K562 (cell line): ENCODE measurements around the gene ZNF597. TPM values are rescaled to one million over a fixed set of nuclear protein-coding genes. Genes with fewer than 3 reads are reported as not detected.

ENCODE experiments used
- ATAC-seq: fragments of 200-7000 bp; cut with Tn5 transposase; 3 replicates; pipeline ENCODE4 v1.9.1; 2020; ENCODE audit warnings: moderate library complexity
- BruUV-seq: library from RNA; stranded (reverse); fragments of 400-500 nt; replicated peaks from 2 replicates; lab custom pipeline; 2021; lab: Mats Ljungman, UMichigan
- CTCF ChIA-PET: fragments of 300-600 bp; formaldehyde crosslinking; extraction: SDS; loops from one replicate; lab custom pipeline; 2021; ENCODE audit warnings: low intra/inter-chr PET ratio; lab: Yijun Ruan, JAX
- POLR2A ChIA-PET: fragments of 300-600, 350-650 bp; sonication (Branson Sonifier 250); formaldehyde crosslinking; extraction: SDS; loops from one replicate; lab custom pipeline; 2021; ENCODE audit warnings: antibody characterized with exemption, inconsistent platforms; lab: Yijun Ruan, JAX
- DNase-seq, 4 experiments: peaks; one replicate each; pipeline versions ENCODE4 v3.0.0 to v3.0.0-alpha.2; 2011 to 2018; ENCODE audit warnings: low spot score in 3 of 4, mixed read lengths in 3 of 4; ENCODE audit errors: extremely low read depth in 1 of 4
- FAIRE-seq: peaks from 2 replicates; lab custom pipeline; 2011; peaks lifted over from hg19 to GRCh38; lab: Jason Lieb, UNC
- H2AFZ ChIP-seq: 2 replicates; pipeline ENCODE4 v1.6.0; 2011; ENCODE audit warnings: low read depth, low read length, control low read depth, inconsistent platforms
- H3K27ac ChIP-seq: fragments of 200-600 bp; 3 replicates; pipeline ENCODE4 v1.8.0; 2011; ENCODE audit warnings: low read depth, mild to moderate bottlenecking, control low read depth, inconsistent platforms, low read length, moderate library complexity, mixed read lengths; ENCODE audit errors: extremely low read depth
- H3K27me3 ChIP-seq, 2 experiments: fragments of 300-600 bp in 1 of 2; 2 replicates in 1 of 2; 3 replicates in 1 of 2; pipeline versions ENCODE4 v1.6.0 to v1.8.0; 2011; ENCODE audit warnings: inconsistent platforms in 2 of 2, low read length in 2 of 2, mild to moderate bottlenecking in 1 of 2, mixed read lengths in 1 of 2, moderate library complexity in 1 of 2; ENCODE audit not compliant: control insufficient read depth in 2 of 2, insufficient read depth in 2 of 2
- H3K36me3 ChIP-seq: fragments of 300-600 bp; 3 replicates; pipeline ENCODE4 v1.8.0; 2011; ENCODE audit warnings: mild to moderate bottlenecking, low read length, inconsistent platforms; ENCODE audit not compliant: control insufficient read depth, insufficient read depth
- H3K4me1 ChIP-seq, 2 experiments: fragments of 200-600 bp in 1 of 2; replicated peaks in 1 of 2; 2 replicates in 1 of 2; 3 replicates in 1 of 2; pipeline versions ENCODE4 v1.5.1 to v1.8.0; 2011; ENCODE audit warnings: inconsistent platforms in 2 of 2, low read length in 2 of 2, mild to moderate bottlenecking in 1 of 2, mixed read lengths in 1 of 2, moderate library complexity in 1 of 2; ENCODE audit not compliant: control insufficient read depth in 2 of 2, insufficient read depth in 2 of 2
- H3K4me2 ChIP-seq: 2 replicates; pipeline ENCODE4 v1.6.1; 2011; ENCODE audit warnings: low read length, control low read depth, inconsistent platforms, mixed read lengths; ENCODE audit not compliant: insufficient read depth
- H3K4me3 ChIP-seq: fragments of 200-600 bp; sonication (generic), shearing (Covaris generic); 2 replicates; pipeline ENCODE4 v1.5.1; 2016; ENCODE audit warnings: control low read depth, inconsistent platforms
- H3K79me2 ChIP-seq: fragments of 200-600 bp; 3 replicates; pipeline ENCODE4 v1.8.0; 2011; ENCODE audit warnings: low read length, inconsistent platforms; ENCODE audit not compliant: control insufficient read depth, insufficient read depth
- H3K9ac ChIP-seq, 2 experiments: 2 replicates each; pipeline versions ENCODE4 v1.6.0 to v1.6.1; 2011; ENCODE audit warnings: low read depth in 2 of 2, low read length in 2 of 2, control low read depth in 1 of 2, inconsistent platforms in 1 of 2, mild to moderate bottlenecking in 1 of 2, mixed read lengths in 1 of 2; ENCODE audit not compliant: insufficient read depth in 1 of 2
- H3K9me1 ChIP-seq: one replicate; pipeline ENCODE4 v1.6.0; 2011; ENCODE audit warnings: inconsistent platforms, mild to moderate bottlenecking, low read length, moderate library complexity; ENCODE audit not compliant: control insufficient read depth, insufficient read depth
- H3K9me3 ChIP-seq: replicated peaks from 2 replicates; pipeline ENCODE4 v1.5.1; 2011; ENCODE audit warnings: low read depth, low read length, inconsistent platforms; ENCODE audit not compliant: control insufficient read depth, insufficient read depth
- H4K20me1 ChIP-seq: replicated peaks from 2 replicates; pipeline ENCODE4 v1.6.1; 2011; ENCODE audit warnings: low read length, inconsistent platforms, mixed read lengths; ENCODE audit not compliant: control insufficient read depth, insufficient read depth
- BACH1 ChIP-seq: fragments of 200-800 bp; sonication (Bioruptor generic); IDR thresholded peaks from 2 replicates; pipeline ENCODE4 v1.6.1; 2016; ENCODE audit warnings: missing genetic modification characterization, missing compliant biosample characterization
- BRF2 ChIP-seq: IDR thresholded peaks from 3 replicates; pipeline ENCODE4 v1.6.1; 2011; ENCODE audit warnings: borderline replicate concordance, mild to moderate bottlenecking; ENCODE audit not compliant: insufficient read length, insufficient read depth
- CHD1 ChIP-seq: fragments of 200-600 bp; sonication (generic); IDR thresholded peaks from one replicate; pipeline ENCODE4 v1.6.1; 2012; ENCODE audit warnings: mild to moderate bottlenecking, moderate library complexity, low read length, inconsistent platforms
- CUX1 ChIP-seq: fragments of 200-800 bp; sonication (Bioruptor generic); IDR thresholded peaks from 2 replicates; pipeline ENCODE4 v1.6.1; 2016; ENCODE audit warnings: missing genetic modification characterization, missing compliant biosample characterization
- FOXA1 ChIP-seq: fragments of 450-650 bp; IDR thresholded peaks from 2 replicates; pipeline ENCODE4 v1.6.1; 2016; ENCODE audit warnings: mild to moderate bottlenecking, borderline replicate concordance
- GMEB1 ChIP-seq: fragments of 250-450 bp; sonication (Bioruptor Pico); IDR thresholded peaks from 2 replicates; pipeline ENCODE4 v1.4.0; 2020; ENCODE audit warnings: mild to moderate bottlenecking
- IRF1 ChIP-seq: sonication (generic); formaldehyde crosslinking; IDR thresholded peaks from 2 replicates; pipeline ENCODE4 v1.8.0; 2022; ENCODE audit warnings: missing genetic modification reagents, mild to moderate bottlenecking, borderline replicate concordance
- MCM5 ChIP-seq: fragments of 450-650 bp; IDR thresholded peaks from 2 replicates; pipeline ENCODE4 v1.6.1; 2016; ENCODE audit warnings: low read depth
- NCOR1 ChIP-seq: fragments of 450-650 bp; IDR thresholded peaks from 2 replicates; pipeline ENCODE4 v1.6.1; 2016; ENCODE audit warnings: mild to moderate bottlenecking, moderate library complexity
- NUFIP1 ChIP-seq: fragments of 450-650 bp; IDR thresholded peaks from 2 replicates; pipeline ENCODE4 v1.6.1; 2018; ENCODE audit not compliant: partially characterized antibody
- PCBP2 ChIP-seq: fragments of 200-400 bp; formaldehyde crosslinking; IDR thresholded peaks from 2 replicates; pipeline ENCODE4 v1.6.1; 2018; ENCODE audit warnings: low read length, low read depth, mild to moderate bottlenecking, moderate library complexity; ENCODE audit not compliant: poor library complexity, severe bottlenecking
- PTRF ChIP-seq: fragments of 450-650 bp; IDR thresholded peaks from 2 replicates; pipeline ENCODE4 v1.6.1; 2016; ENCODE audit warnings: mild to moderate bottlenecking, missing genetic modification characterization, missing compliant biosample characterization
- RBM39 ChIP-seq: fragments of 200-400 bp; formaldehyde crosslinking; optimal IDR thresholded peaks from 2 replicates; pipeline ENCODE3; 2018; ENCODE audit warnings: low read depth, low read length
- RNF2 ChIP-seq: sonication (generic); IDR thresholded peaks from 2 replicates; pipeline ENCODE4 v1.6.1; 2016
- ZNF644 ChIP-seq: fragments of 200-800 bp; sonication (Bioruptor generic); IDR thresholded peaks from 2 replicates; pipeline ENCODE4 v1.6.1; 2016; ENCODE audit warnings: low read depth, missing genetic modification characterization, missing compliant biosample characterization
- WGBS: fragments of 100-300 bp; shearing (Covaris generic); methylation state at CpG from one replicate; pipeline ENCODE4 v1.1.6; 2016; ENCODE audit warnings: low coverage, mixed read lengths; ENCODE audit not compliant: insufficient coverage; ENCODE audit errors: missing lambda C conversion rate; 5-methylcytosine and 5-hydroxymethylcytosine counted together
- in situ Hi-C: fragments of 300-500 bp; cut with MboI; formaldehyde crosslinking; loops from 4 replicates; pipeline ENCODE4 v1.15.0; 2018; ENCODE audit warnings: inconsistent platforms, mixed read lengths
- intact Hi-C: fragments of 100-400 bp; cut with micrococcal nuclease; formaldehyde crosslinking; loops from 2 replicates; pipeline ENCODE4 v1.14.2; 2022
- polyA plus RNA-seq, 8 experiments: library from polyadenylated mRNA; depleted of rRNA in 4 of 8; stranded (reverse) in 5 of 8; unstranded in 3 of 8; fragments of >200 nt; fragmentation: Nextera tagmentation in 2 of 8; fragmentation: Illumina TruSeq in 1 of 8; extraction: Ambion mirVana in 2 of 8; extraction: Trizol in 1 of 8; gene quantifications; 2 replicates each; pipeline versions ENCODE4 v1.2.1 to v1.2.3, GENCODE V29; 2011 to 2014; ENCODE audit warnings: inconsistent platforms in 1 of 8, missing spikeins in 1 of 8
- total RNA-seq, 7 experiments: library from RNA; depleted of rRNA in 6 of 7; stranded (reverse); fragments of >200 nt in 6 of 7; fragmentation: Illumina TruSeq in 2 of 7; extraction: Trizol in 2 of 7; gene quantifications; 2 replicates each; pipeline versions ENCODE4 v1.2.1 to v1.2.3, GENCODE V29; 2011 to 2021; ENCODE audit warnings: low replicate concordance in 1 of 7

Gene ZNF597
- total and polyA plus RNA-seq, 9 of the 15 experiments (the other 6 are each of a cell fraction or from before 2014, with no cell fraction given): 0.14 to 0.68 (median 0.42) TPM

- Histone ChIP-seq H3K4me3 (no peak overlapping the region), H3K27ac (no peak overlapping the region), H4K20me1 (peaks cover 12% of the 10 kb centered on the region; the same call in 1 of the 2 replicates), H3K36me3 (peaks cover 8% of the 10 kb centered on the region; the same call in 1 of the 3 replicates), H3K4me1 (peaks cover 0 to 5% of the 10 kb centered on the region in 2 experiments; a peak in 2 of 5 replicates), H2AFZ (no peak overlapping the region), H3K4me2 (no peak overlapping the region), H3K9ac (no peak overlapping the region), H3K79me2 (peaks cover 43% of the 10 kb centered on the region), H3K9me3 (no peaks in the 10 kb centered on the region), H3K27me3 (no peaks in the 10 kb centered on the region), H3K9me1 (peaks cover 2% of the 10 kb centered on the region)
- 70% methylated on average over 4 of the region's 4 CpGs for WGBS
- ATAC-seq (peak; percentile 71), DNase-seq (no peak), FAIRE-seq (peak; percentile 71)
- in situ Hi-C loops: no loop called here
- no TSS peak for BruUV-seq
- intact Hi-C loops: no loop called here
- ChIA-PET CTCF (no interaction called here), POLR2A (no interaction called here)
- TF ChIP-seq NUFIP1 (no peak), BACH1 (tag) (no peak), GMEB1 (no peak), RBM39 (no peak), CHD1 (no peak), MCM5 (no peak), RNF2 (no peak), ZNF644 (tag) (no peak), CUX1 (CRISPR knock-in tag) (no peak), FOXA1 (no peak), PTRF (no peak), IRF1 (CRISPR knock-in tag) (no peak), NCOR1 (no peak), PCBP2 (no peak), BRF2 (no peak)
Observed at GRCh38 chr16:3467921-3468320, 24.6 kb upstream of the ZNF597 start.
